HAP-1 (cell line): ENCODE results near the gene MAST4.

ENCODE experiments used
- DNase-seq, 2 experiments: peaks; one replicate each; pipeline ENCODE4 v3.0.0-alpha.2; 2016 to 2020; ENCODE audit warnings: low spot score in 2 of 2
- H3K27me3 ChIP-seq: fragments of 250-450 bp; sonication (Bioruptor Pico); 2 replicates; pipeline ENCODE4 v1.5.1; 2020; ENCODE audit warnings: low read depth, mild to moderate bottlenecking, moderate library complexity
- H3K36me3 ChIP-seq: fragments of 250-450 bp; sonication (Bioruptor Pico); replicated peaks from 2 replicates; pipeline ENCODE4 v1.5.1; 2020; ENCODE audit warnings: mild to moderate bottlenecking
- H3K4me1 ChIP-seq: fragments of 250-450 bp; sonication (Bioruptor Pico); 2 replicates; pipeline ENCODE4 v1.5.1; 2020; ENCODE audit warnings: mild to moderate bottlenecking
- H3K4me3 ChIP-seq: fragments of 250-450 bp; sonication (Bioruptor Pico); 2 replicates; pipeline ENCODE4 v1.5.1; 2020; ENCODE audit warnings: mild to moderate bottlenecking, moderate library complexity
- H3K9me3 ChIP-seq: fragments of 250-450 bp; sonication (Bioruptor Pico); 2 replicates; pipeline ENCODE4 v1.5.1; 2020; ENCODE audit warnings: mild to moderate bottlenecking, moderate library complexity
- in situ Hi-C: fragments of 300-500 bp; cut with MboI; formaldehyde crosslinking; loops from 3 replicates; pipeline ENCODE4 v1.14.3; 2020; ENCODE audit warnings: low sequenced_read_pairs, inconsistent platforms, mixed read lengths

The MAST4 gene

DNA sequence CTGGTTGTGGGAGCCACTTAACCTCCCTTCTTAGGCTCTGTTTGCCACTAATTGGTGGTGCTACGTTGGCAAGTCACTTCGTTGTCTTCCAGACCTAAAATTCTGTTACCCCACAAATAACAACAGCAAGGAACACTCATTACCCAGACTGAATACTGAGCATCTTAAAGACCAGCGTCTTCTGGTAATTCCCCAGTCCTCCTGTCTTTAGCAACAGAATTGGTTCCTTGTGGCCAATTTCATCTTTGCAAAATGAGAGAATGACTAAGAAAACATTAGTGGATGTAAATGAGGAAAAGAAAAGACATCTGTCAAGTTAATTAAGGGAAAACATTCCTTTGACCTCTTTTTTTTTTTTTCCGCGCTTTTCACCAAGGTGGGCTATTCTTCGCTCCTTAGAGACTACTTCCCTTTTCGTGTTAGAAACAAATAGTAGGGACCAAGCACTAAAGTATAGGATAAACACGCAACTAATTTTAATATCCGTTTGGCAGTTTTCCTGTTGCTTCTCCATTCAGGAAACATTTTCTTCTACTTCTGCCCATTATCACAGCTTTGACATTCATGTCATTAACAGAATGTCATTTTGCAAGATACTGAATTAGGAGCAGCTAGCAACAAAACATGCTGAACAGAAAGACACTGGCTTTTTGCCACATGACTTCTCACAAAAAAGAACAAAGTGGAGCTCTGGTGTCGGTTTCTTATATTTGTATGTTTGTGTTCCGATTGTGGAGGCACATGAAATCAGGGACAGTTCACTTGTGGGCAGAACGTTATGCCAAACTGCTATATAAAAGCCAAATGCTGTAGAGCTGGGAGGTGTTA is 446.2 kb downstream of the MAST4 start:
- Histone ChIP-seq H3K4me3 (no peak overlapping the region), H3K36me3 (no peaks in the 10 kb centered on the region), H3K9me3 (no peaks in the 10 kb centered on the region), H3K27me3 (no peaks in the 10 kb centered on the region), H3K4me1 (peaks cover 25% of the 10 kb centered on the region)
- DNase-seq: no peak
- in situ Hi-C loops: no loop called here

DNA sequence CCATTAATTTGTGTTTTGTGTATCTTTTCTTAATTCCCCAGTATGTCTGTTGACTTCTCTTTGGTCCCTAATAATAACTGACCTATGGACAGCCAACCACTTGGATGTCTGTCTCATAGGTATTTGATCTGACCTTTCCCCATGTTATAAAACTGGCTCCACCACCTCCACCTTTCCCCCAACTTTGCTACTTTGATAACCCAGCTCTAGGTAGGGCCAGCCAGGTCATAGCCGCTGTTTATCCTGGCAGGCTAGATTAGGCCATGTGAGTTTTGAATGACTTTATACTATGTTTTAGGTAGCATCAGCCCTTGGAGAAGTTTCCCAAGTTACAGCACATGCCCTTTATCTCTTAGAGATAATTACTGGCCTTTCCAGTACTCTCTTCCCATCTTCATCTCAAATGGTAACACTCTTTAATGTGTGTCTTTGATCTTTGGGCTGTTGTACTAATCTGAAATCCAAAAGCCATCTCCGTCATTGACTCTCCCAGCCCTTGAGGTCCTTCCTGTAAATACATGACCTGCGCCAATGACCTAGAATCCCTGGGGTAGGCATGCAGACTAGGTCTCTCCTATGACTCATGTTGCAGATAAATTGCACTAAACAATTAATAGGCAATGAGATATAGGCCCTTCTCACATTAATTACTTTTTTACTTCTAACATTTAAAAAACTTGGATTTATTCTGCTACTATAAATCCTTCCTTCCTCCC is 447.8 kb downstream of the MAST4 start:
- no peaks in the 10 kb centered on the region for H3K9me3 ChIP-seq
- no peaks in the 10 kb centered on the region for H3K27me3 ChIP-seq
- peaks cover 20% of the 10 kb centered on the region for H3K4me1 ChIP-seq
- H3K4me3 ChIP-seq: no peak overlapping the region
- DNase-seq: no peak
- in situ Hi-C loops: no loop called here
- H3K36me3 ChIP-seq: no peaks in the 10 kb centered on the region

DNA sequence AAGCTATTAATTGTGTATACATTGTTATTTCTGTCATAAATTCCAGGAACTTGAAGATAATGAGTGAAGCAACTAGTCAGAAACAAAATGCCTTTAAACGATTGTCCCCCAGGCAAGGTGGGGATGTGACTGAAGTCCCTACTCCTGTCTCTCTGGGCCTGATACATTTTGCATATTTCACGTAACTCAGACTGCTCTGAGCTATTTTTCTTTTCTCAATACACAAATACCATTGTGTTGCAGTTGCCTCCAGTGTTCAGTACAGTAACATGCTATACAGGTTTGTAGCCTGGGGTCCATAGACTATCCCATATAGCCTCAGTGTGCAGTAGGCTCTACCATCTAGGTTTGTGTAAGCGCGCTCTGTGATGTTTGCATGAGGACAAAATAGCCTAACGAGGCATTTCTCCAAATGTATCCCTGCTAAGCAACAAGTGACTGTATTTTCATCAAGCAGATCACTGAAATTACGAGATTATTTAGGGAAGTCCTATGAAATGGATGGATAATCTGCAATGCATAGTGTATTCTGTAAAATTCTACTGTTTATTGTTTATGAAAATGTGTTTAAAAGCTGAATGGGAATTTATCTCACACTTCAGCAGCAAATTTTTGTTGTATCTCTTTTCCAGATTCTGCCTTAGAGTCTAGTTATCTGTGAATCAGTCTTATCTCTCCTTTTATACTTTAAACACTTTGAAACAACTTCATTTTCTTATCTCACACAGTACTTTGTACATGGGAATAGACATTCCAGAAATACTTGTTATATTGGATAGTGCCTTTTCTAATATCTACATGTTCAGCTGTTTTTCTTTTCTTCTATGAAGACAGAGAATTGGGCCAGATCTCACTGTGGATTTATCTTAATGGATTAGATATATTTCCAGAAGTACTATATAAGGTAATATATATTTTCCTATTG is 449.9 kb downstream of the MAST4 start:
- DNase-seq: no peak
- in situ Hi-C loops: no loop called here
- no peaks in the 10 kb centered on the region for H3K9me3 ChIP-seq
- peaks cover 14% of the 10 kb centered on the region for H3K4me1 ChIP-seq
- no peaks in the 10 kb centered on the region for H3K27me3 ChIP-seq
- H3K36me3 ChIP-seq: no peaks in the 10 kb centered on the region
- H3K4me3 ChIP-seq: no peak overlapping the region

DNA sequence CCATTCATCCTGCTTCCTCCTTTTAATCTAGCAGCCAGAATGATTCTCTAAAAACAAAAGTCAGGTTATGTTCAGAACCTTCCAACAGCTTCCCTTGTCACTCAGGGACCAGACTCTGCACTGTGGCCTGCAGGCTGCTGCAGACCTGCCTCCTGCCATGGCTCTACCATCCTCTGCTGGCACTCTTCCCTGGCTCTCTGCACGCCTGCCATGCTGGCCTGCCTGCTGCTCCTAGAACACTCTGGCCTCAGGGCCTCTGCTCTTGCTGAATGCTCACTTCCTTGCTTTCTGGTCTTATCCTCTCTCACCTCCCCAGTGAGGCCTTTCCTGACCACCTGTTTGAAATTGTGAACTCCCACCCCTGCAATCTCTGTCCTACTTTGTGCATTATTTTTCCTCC is 451.0 kb downstream of the MAST4 start:
- Histone ChIP-seq H3K4me3 (no peak overlapping the region), H3K36me3 (no peaks in the 10 kb centered on the region), H3K9me3 (no peaks in the 10 kb centered on the region), H3K27me3 (no peaks in the 10 kb centered on the region), H3K4me1 (peaks cover 14% of the 10 kb centered on the region)
- no peak for DNase-seq
- in situ Hi-C loops: no loop called here

DNA sequence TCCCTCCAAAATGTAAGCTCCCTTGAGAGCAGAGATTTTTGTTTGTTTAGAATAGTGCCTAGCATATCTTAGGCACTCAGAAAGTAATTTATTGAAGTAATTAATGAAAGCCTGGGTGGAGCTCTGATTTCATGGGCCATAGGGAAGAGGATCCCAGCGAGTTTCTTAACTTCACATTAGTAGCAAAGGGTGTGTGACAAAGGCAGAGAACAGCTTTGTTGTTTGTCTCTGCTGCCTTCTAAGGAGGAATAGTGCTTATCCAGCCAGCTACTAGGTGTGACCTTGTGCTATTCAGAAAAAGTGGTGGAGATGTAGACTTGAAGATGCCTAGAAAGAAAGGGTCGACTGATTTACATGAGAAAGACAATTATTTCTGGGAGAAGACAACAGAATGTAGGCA is 451.4 kb downstream of the MAST4 start:
- in situ Hi-C loops: no loop called here
- no peaks in the 10 kb centered on the region for H3K36me3 ChIP-seq
- no peaks in the 10 kb centered on the region for H3K27me3 ChIP-seq
- peak in 1 of 2 experiments; percentile 25 for DNase-seq
- H3K9me3 ChIP-seq: no peaks in the 10 kb centered on the region
- H3K4me3 ChIP-seq: no peak overlapping the region
- peaks cover 14% of the 10 kb centered on the region for H3K4me1 ChIP-seq

DNA sequence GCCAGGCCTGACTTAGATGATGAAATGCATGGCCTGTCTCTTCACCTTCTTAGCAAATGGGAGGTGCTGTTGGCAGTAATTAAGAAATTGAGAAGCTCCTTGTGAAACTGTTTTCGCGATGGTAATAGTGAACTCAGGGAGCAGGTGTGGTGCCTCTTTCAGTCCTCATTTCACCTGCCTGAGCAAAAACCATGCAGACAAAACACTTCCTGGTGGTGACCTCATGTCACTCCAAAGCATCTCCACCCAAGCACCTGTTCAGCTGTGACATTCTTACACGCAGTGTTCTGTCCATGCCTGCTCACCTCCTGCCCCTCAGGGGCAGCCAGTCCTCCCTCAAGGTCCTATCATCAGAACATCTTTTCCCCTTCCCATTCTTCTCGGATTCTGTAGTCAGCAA is 453.9 kb downstream of the MAST4 start:
- no peak for DNase-seq
- Histone ChIP-seq H3K4me1 (peaks cover 14% of the 10 kb centered on the region), H3K4me3 (no peak overlapping the region), H3K36me3 (no peaks in the 10 kb centered on the region), H3K9me3 (no peaks in the 10 kb centered on the region), H3K27me3 (no peaks in the 10 kb centered on the region)
- in situ Hi-C loops: no loop called here

DNA sequence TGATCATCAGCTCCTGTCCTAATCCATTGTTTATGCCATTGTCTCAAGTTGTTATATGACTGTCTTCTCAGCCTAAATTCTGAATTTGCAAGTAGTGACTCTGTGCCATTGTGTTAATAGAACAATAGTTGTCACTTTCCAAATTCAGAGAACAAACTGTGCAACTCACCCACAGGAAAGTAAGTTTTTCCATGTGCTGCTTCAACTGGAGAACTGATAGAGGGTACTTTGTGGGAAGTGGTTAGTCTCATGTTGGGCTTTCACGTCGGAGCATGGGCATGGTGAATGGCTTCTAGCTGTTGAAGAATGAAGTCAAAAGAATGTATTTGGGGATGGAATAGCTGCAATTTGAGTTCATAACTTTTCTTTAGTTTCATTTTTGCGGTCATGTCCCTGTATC is 454.4 kb downstream of the MAST4 start:
- no peak for DNase-seq
- in situ Hi-C loops: no loop called here
- peaks cover 14% of the 10 kb centered on the region for H3K4me1 ChIP-seq
- H3K4me3 ChIP-seq: no peak overlapping the region
- H3K9me3 ChIP-seq: no peaks in the 10 kb centered on the region
- no peaks in the 10 kb centered on the region for H3K27me3 ChIP-seq
- H3K36me3 ChIP-seq: no peaks in the 10 kb centered on the region

DNA sequence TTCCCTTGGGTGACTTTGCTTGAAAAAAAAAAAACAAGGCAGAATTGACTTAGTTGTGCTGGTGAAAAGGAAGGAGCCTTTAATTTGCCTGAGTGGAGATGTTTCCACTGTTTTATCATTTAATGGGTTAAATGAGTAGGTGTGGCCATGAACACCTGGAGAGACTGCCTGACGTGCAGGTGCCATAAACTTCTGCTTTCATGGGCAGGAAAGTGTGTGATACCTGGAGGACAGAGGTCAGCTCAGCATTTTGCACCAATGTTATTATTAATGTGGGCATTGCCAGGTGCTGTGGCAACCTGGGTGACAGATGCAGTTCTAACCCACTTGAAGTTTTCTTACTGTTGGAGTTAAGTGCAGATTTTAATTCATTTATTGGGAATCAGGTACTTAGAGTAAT is 455.0 kb downstream of the MAST4 start:
- no peak overlapping the region for H3K4me3 ChIP-seq
- H3K36me3 ChIP-seq: no peaks in the 10 kb centered on the region
- H3K27me3 ChIP-seq: no peaks in the 10 kb centered on the region
- no peaks in the 10 kb centered on the region for H3K9me3 ChIP-seq
- in situ Hi-C loops: no loop called here
- no peak for DNase-seq
- H3K4me1 ChIP-seq: peaks cover 14% of the 10 kb centered on the region

DNA sequence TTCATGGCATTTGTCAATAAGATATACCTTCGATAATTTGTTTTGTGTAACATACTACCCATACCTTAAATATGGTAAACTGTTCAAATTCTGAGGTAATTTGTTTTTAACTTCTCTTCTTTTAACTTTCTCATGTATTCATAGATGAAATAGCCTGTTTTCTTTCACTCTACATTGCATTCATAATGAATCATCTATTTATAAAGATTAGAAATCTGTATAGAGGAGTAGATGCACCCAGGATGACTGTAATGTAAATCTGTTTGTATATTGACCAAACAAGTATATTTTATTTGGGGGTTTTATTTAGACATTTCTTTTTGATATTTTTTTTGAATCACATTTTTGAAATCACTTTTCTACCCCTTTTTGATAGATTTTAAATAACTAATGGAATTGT is 455.8 kb downstream of the MAST4 start:
- Histone ChIP-seq H3K4me3 (no peak overlapping the region), H3K4me1 (peaks cover 11% of the 10 kb centered on the region), H3K27me3 (no peaks in the 10 kb centered on the region), H3K9me3 (no peaks in the 10 kb centered on the region), H3K36me3 (no peaks in the 10 kb centered on the region)
- in situ Hi-C loops: no loop called here
- DNase-seq: no peak

DNA sequence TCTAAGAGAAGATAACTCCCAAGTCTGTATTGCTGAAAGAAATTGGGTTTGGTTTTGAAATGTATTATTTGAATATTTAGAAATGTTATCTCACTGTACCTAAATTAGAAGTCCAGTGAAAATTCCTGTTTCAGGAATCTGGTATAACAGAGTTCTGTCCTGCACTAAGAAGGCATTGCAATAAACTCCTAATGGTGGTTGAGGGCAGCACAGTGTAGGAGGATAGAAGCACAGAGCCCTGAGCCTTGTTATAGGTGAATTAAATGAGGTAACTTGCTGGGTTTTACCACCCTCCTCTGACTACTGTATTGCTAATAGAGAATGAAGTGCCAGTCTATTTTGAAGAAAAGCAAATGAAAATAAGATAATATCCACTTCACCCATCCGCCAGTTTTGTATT is 457.0 kb downstream of the MAST4 start:
- Histone ChIP-seq H3K9me3 (no peaks in the 10 kb centered on the region), H3K4me3 (no peak overlapping the region), H3K4me1 (no peaks in the 10 kb centered on the region), H3K36me3 (no peaks in the 10 kb centered on the region), H3K27me3 (no peaks in the 10 kb centered on the region)
- in situ Hi-C loops: no loop called here
- DNase-seq: no peak

DNA sequence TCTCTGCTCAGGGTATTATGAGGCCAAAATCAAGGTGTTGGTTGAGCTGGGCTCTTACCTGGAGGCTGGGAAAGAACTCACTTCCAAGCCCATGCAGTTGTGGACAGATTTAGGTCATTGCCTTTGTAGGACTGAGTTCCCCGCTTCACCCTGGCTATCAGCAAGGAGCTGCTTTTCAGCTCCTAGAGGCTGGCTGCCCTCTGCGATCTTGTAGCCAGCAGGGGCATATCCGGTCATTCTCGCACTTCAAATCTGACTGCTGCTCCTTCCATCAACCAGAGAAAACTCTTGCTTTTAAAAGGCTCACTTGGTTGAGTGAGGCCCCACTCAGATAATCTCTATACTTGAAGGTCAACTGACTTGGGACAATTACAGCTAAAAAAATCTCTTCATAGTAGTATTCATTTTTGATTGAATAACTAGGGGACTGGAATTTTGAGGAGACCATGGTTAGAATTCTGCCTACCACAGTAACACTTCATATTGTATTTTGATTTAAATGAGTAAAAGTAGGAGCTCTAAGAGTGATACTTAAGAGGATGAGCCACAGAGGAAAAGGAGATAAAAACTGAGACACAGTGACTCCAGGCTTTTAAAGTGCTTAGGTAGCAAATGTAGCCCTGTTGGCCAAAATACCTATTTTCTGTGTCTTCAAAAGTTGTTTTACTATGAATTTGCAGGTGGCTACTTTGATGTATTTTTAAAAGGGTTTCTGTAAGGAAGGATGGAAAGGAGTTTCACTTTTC is 463.0 kb downstream of the MAST4 start:
- Histone ChIP-seq H3K4me1 (peaks cover 5% of the 10 kb centered on the region; the same call in 1 of the 2 replicates), H3K4me3 (no peak overlapping the region), H3K27me3 (no peaks in the 10 kb centered on the region), H3K9me3 (no peaks in the 10 kb centered on the region), H3K36me3 (no peaks in the 10 kb centered on the region)
- DNase-seq: no peak
- in situ Hi-C loops: no loop called here

DNA sequence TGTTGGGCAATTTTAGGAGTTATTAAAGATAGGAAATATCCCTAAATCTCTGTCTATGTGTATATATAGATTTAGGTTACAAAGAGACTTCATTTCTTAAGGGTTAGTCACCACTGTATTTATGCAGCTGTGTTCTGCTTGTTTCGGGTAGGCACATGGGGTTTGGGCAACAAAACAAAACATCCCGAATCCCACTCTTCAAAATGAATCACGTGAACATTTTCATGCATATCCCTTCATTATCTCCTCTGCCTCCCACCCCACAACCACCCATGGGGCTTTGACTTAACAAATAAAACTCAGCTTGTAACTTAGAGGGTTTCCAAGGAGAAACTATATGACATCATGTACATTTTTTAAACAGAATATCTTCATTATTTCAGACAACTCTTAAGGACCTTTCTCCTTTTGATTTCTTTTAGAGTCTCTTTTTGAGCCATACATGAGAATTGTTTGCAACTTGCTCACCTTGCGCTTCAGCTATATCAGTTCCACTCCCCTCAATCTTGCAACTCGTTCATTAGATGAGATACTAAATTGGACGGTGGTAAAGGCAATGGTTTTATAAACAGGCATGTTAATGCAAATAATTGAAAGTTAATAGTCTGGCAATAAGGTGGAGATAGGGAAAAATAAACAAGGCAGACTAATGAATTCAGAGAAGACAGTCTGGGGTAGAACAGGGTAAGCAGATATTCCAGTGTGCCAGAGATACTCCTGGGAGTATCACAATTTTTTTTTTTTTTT is 463.7 kb downstream of the MAST4 start:
- DNase-seq: no peak
- Histone ChIP-seq H3K9me3 (no peaks in the 10 kb centered on the region), H3K4me1 (peaks cover 5% of the 10 kb centered on the region; the same call in 1 of the 2 replicates), H3K36me3 (no peaks in the 10 kb centered on the region), H3K27me3 (no peaks in the 10 kb centered on the region), H3K4me3 (no peak overlapping the region)
- in situ Hi-C loops: no loop called here

DNA sequence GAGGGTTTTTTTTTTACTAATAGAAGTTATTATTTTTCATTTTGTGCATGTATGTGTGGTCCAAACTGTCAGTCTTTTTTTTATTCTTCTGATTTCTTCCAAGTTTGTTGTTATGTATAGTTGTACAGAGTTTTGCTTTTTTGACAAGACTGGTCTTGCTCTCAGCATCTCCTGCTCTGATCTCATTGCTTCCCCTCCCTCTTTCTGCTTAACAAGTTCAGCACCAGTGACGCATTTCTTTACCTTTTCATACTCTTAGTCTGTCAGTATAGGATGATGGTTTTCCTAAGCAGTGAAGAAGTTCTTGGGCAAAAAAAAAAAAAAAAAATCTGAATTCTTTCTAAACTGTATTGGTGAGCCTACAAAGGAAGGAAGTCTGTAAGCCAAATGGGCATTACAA is 465.3 kb downstream of the MAST4 start:
- no peak for DNase-seq
- Histone ChIP-seq H3K4me1 (peaks cover 8% of the 10 kb centered on the region), H3K36me3 (no peaks in the 10 kb centered on the region), H3K4me3 (no peak overlapping the region), H3K9me3 (no peaks in the 10 kb centered on the region), H3K27me3 (no peaks in the 10 kb centered on the region)
- in situ Hi-C loops: no loop called here
